DOHH2 (cell line): ENCODE measurements around the gene MYBPH.

ENCODE experiments used
- EZH2phosphoT487 ChIP-seq: fragments of 200-600 bp; sonication (generic); IDR thresholded peaks from 2 replicates; pipeline ENCODE4 v1.6.1; 2017; ENCODE audit warnings: borderline replicate concordance, mild to moderate bottlenecking, antibody characterized with exemption, low read length, moderate library complexity, mixed read lengths
- TF ChIP-seq, protein P1 (sequence below): fragments of 200-600 bp; sonication (generic); IDR thresholded peaks from one replicate; pipeline ENCODE4 v1.5.1; 2014; ENCODE audit warnings: antibody characterized with exemption, mild to moderate bottlenecking, low read depth, low read length; ENCODE audit not compliant: poor library complexity, severe bottlenecking

DNA sequence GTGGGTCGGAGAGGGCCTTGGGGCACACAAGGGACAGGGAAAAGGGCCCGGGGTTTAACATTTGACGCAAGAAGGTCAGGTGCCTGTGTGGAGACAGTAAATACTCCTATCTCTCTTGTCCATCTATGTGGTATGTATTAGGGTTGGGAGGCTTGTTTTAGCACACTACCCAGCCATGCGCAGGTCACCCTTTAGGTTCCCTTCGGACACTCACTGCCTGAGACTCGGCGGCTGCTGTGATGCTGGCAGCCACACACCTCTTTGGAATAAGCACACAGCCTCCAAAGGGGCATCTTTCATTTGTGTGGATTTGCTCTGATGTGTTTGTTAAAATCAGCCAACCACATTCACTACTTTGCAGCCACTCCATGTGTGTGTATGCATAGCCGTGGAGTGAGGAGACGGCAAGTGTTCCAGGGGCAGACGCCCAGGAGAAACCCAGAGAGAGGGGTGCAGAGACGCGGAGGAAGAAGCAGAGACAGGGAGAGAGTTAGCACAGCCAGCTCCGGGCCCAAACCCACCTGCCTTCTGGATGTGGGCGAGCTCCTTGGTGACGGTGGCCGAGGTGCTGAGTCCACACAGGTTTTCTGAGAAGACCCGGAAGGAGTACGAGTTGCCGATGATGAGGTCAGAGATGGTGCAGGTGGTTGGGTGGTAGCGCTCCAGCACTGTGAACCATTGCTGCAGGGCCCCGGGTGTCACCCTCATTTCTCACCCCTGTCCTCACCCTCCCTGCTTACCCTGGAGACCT lies 5.7 kb downstream of the MYBPH start:
- TF ChIP-seq, protein P1, sequence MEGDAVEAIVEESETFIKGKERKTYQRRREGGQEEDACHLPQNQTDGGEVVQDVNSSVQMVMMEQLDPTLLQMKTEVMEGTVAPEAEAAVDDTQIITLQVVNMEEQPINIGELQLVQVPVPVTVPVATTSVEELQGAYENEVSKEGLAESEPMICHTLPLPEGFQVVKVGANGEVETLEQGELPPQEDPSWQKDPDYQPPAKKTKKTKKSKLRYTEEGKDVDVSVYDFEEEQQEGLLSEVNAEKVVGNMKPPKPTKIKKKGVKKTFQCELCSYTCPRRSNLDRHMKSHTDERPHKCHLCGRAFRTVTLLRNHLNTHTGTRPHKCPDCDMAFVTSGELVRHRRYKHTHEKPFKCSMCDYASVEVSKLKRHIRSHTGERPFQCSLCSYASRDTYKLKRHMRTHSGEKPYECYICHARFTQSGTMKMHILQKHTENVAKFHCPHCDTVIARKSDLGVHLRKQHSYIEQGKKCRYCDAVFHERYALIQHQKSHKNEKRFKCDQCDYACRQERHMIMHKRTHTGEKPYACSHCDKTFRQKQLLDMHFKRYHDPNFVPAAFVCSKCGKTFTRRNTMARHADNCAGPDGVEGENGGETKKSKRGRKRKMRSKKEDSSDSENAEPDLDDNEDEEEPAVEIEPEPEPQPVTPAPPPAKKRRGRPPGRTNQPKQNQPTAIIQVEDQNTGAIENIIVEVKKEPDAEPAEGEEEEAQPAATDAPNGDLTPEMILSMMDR = no peak
- no peak for TF ChIP-seq EZH2phosphoT487
